ENCODE measurements around the gene ZNF184. TPM values are rescaled to one million over a fixed set of nuclear protein-coding genes. Genes with fewer than 3 reads are reported as not detected.
"Not testable (repeated sequence)": the region's sequence is repeated elsewhere in the genome, so short reads cannot be mapped to it uniquely, and the experiment has no call there.

Gene ZNF184
- polyA plus RNA-seq, 3 donors, result 15.7 to 18.1 (median 16.6) TPM

- DNase-seq, result no peak
Observed at GRCh38 chr6:27428502-27428901, 44.4 kb downstream of the ZNF184 start.

DNA sequence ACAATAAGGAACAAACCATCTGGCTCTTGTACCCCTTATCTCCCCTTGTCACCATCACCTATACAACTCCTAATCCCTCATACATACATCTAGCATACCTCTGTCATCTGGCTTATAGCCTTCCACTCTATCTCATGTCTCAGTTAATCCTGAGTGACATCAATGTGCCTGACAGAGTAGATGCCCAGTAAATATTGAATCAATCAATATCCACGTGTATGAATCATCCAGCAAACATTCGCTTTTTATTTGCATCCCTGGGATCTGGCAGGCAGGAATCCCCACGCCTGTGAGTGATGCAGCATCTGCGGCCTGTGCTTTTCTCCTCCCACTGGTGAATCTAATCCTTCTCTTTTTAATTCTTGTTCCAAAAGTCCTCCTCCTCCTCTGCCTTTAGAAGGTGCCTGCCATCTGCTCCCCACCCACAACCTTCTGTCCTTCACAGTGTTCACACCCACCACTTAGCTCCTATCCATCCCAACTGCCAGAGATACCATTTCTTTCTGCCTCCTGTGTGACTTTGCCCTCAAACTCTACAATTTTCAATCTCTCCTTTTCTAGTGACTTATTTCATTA is 46.8 kb downstream of the ZNF184 start:
- no peak for DNase-seq

GRCh38 chr6:27424851-27425250 is 48.1 kb downstream of the ZNF184 start:
- not testable (repeated sequence) for DNase-seq

- peak; percentile 15 for DNase-seq
Observed at GRCh38 chr6:27422651-27423332, 50.1 kb downstream of the ZNF184 start.

- DNase-seq, result no peak
Observed at GRCh38 chr6:27419363-27419762, 53.5 kb downstream of the ZNF184 start.

- no peak for DNase-seq
Observed at GRCh38 chr6:27415898-27416297, 57.0 kb downstream of the ZNF184 start.

DNA sequence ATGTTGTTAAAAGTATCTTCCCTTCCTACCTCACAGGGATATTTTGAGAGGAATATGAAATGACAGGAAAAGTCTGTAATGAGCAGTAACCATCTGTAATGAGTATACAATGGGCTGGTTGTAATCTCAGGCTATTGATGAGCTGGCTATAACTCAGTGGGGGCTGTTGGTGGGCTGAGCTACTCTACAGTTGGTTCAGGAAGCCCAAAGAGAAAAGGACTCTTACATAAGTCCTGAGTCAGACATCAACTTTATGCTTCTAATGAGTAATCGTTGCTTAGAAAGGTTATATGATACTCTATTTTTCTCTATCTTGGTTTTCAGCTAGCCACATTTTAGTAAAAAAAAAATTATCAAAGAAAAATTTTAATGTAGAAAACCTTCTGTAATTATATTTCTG is 57.9 kb downstream of the ZNF184 start:
- DNase-seq, result no peak

- no peak for DNase-seq
Observed at GRCh38 chr6:27414300-27414699, 58.6 kb downstream of the ZNF184 start.

DNA sequence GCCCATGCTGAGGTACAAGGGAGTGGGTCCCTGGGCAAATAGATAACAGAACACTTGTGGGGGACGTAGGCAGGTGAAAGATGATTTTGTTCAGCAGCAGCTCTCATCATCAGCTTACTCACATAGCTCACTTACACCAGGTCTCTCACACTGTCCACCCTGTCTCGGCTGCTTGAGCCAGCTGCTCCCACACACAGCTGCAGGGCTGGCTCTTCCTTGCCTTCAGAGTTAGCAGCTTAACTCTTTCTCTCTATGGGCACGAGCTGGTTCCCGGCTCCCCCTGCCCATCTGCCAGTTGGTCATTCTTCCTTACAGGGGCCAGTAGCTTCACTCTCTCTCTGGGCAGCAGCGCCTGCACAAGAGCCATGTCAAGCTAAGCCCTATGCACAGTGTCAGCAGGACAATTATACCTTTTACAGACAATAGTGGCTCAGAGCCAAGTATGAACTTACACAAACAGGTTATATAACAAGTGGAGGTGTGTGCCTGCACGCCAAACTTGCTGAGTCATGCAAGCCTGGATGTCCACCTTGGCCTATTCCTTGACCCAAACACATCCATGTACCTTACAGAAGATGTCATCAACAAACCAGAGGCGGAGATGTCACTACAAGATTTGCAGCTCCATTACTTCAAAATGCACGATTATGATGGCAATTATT is 65.6 kb downstream of the ZNF184 start:
- no peak for DNase-seq

GRCh38 chr6:27406085-27406484 is 66.8 kb downstream of the ZNF184 start:
- DNase-seq, result no peak

- no peak for DNase-seq
Observed at GRCh38 chr6:27400877-27401642, 71.8 kb downstream of the ZNF184 start.

Other genes starting within 250 kb of the ZNF184 start
- gene PRSS16, start 225.4 kb downstream of the ZNF184 start, polyA plus RNA-seq (ENCODE audit: insufficient read length in 3 of 3), result under 1 TPM; 0.10 to 0.61 (median 0.23) TPM
- not detected for gene POM121L2, start 160.8 kb downstream of the ZNF184 start, polyA plus RNA-seq (ENCODE audit: insufficient read length in 3 of 3)
- gene ZNF391, start 84.3 kb downstream of the ZNF184 start, polyA plus RNA-seq (ENCODE audit: insufficient read length in 3 of 3), result 10 to 100 TPM; 10.2 to 14.6 (median 12.6) TPM

All from renal pelvis (tissue), 4 donors.